ENCODE measurements around the gene DOCK4. TPM values are rescaled to one million over a fixed set of nuclear protein-coding genes. Genes with fewer than 3 reads are reported as not detected.

The DOCK4 gene
- total and polyA plus RNA-seq, 10 of the 15 experiments (the other 5 are each of a cell fraction or from before 2014, with no cell fraction given), result 0.03 to 0.73 (median 0.38) TPM

GRCh38 chr7:111711426-111712065, 494.7 kb downstream of the DOCK4 start:
- no peak overlapping the region for H3K4me3 ChIP-seq
- ATAC-seq (no peak), FAIRE-seq (no peak), DNase-seq (ENCODE audit: low read depth, low spot score) (no peak)
- ChIA-PET RAD21 (ENCODE audit: unreplicated experiment) (no interaction called here), CTCF (interaction anchor here (0.8 to 1.0 kb wide), 2 partner anchors 11 to 419 kb away, joined by 3 to 4 read pairs; no protein-coding TSS in a partner anchor), POLR2A (no interaction called here), SMC1A (ENCODE audit: uncharacterized antibody, unreplicated experiment) (no interaction called here)
- BruUV-seq (replicated peaks), result no TSS peak
- H3K4me2 ChIP-seq (ENCODE audit: control insufficient read depth, insufficient read depth), result no peak overlapping the region
- intact Hi-C loops (cut with micrococcal nuclease; ENCODE audit: unreplicated experiment), result no loop called here
- no peaks in the 10 kb centered on the region; the same call in 2 of the 3 replicates for H3K9me3 ChIP-seq (replicated peaks; ENCODE audit: control insufficient read depth, insufficient read depth, low read length)
- H3K27me3 ChIP-seq (replicated peaks in 1 of 2; ENCODE audit: control insufficient read depth in 2 of 2, insufficient read depth in 2 of 2, low read length in 1 of 2), result no peaks in the 10 kb centered on the region; a peak in 1 of 4 replicates
- no peak overlapping the region for H3K27ac ChIP-seq (ENCODE audit: control insufficient read depth, insufficient read depth)
- H4K20me1 ChIP-seq (ENCODE audit: control insufficient read depth, insufficient read depth), result no peaks in the 10 kb centered on the region
- H3K79me2 ChIP-seq (ENCODE audit: control insufficient read depth, insufficient read depth, low read length), result no peaks in the 10 kb centered on the region
- H2AFZ ChIP-seq (ENCODE audit: control insufficient read depth, low read depth, low read length), result no peak overlapping the region
- WGBS (ENCODE audit: insufficient coverage, insufficient replicate concordance, low lambda C conversion rate, missing lambda C conversion rate), result 54% methylated on average over 4 of the region's 4 CpGs
- no peak overlapping the region for H3K9ac ChIP-seq (ENCODE audit: control insufficient read depth, insufficient read depth, low read length)
- H3K36me3 ChIP-seq (ENCODE audit: control insufficient read depth in 2 of 2, insufficient read depth in 2 of 2, low read length in 1 of 2), result no peaks in the 10 kb centered on the region
- in situ Hi-C loops (cut with MboI), result no loop called here
- no peaks in the 10 kb centered on the region for H3K4me1 ChIP-seq (ENCODE audit: control insufficient read depth, insufficient read depth, low read length)
- TF ChIP-seq SUPT20H (IDR thresholded peaks at IDR 0.05; ENCODE audit: borderline replicate concordance, control insufficient read depth, low read depth, low read length) (no peak), SUZ12 (IDR thresholded peaks at IDR 0.05; ENCODE audit: unreplicated experiment) (no peak), NRF1 (conservative IDR thresholded peaks at IDR 0.05; ENCODE audit: low read depth, low read length) (no peak), ZNF384 (IDR thresholded peaks at IDR 0.05; ENCODE audit: borderline replicate concordance, low read depth, low read length) (no peak), CHD2 (IDR thresholded peaks at IDR 0.05; ENCODE audit: borderline replicate concordance, low read depth, low read length) (no peak), E2F8 (IDR thresholded peaks at IDR 0.05; ENCODE audit: low read depth, partially characterized antibody) (no peak), ZBTB40 (IDR thresholded peaks at IDR 0.05; ENCODE audit: borderline replicate concordance) (no peak), POLR2AphosphoS2 (IDR thresholded peaks at IDR 0.05; ENCODE audit: low read depth, low read length) (no peak)
